ENCODE data around the gene PDE11A. TPM values are rescaled to one million over a fixed set of nuclear protein-coding genes. Genes with fewer than 3 reads are reported as not detected.

The PDE11A gene
- total and polyA plus RNA-seq, 2 of the 13 experiments (the other 11 are each of a cell fraction or from before 2014, with no cell fraction given), result 1.2 to 1.7 TPM

DNA sequence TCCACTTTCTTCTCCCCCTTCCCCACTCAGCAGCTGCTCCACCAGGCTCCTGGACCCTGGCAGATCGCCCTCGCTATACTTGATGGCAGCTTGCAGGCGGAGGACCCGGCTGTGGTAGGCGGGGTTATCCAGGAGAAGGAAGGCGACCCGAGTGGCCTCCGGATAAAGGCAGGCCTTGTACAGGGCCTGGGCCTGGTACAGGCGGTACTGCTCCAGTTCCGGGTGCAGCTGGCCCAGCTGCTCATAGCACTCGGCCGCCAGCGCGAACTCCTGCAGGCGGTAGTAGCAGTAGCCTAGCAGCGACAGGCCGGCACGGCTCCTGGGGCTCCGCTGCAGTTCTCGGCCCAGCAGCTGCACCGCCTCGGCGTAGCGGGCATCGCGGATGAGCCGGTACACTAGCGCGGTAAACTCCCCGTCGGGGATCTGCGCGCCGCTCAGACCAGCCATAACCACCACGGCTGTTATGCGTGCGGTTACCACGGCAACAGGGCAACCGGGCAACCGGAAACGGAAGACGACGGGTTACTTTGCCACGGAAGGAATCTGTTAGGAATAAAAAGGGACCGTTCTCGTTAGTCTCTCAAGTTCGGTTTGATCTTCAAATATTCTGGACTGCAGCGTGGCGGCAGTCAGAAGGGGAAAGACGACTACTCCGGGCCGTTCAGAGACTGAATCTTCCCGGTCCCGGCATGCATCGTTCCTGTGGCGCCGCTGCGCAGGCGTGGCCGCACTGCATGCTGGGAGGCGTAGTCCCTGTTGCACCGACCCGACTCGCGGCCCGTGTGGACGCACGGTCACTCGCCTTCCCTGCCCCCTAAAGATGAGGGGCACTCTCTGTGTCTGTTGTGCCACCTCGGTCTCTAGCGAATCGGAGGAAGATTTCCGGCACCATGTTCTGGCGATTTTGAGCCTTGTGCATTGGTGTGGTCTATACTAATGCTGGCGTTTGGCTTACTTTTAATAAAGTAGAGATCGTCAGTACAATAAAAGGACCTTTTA, 454.0 kb downstream of the PDE11A start (continued):
- peak; percentile 58; the same call in 1 of the 2 replicates for TF ChIP-seq ZBTB49 (CRISPR knock-in tag; IDR thresholded peaks at IDR 0.05; ENCODE audit: borderline replicate concordance)
- peak; percentile 94 for TF ChIP-seq ZNF333 (CRISPR knock-in tag; IDR thresholded peaks at IDR 0.05; ENCODE audit: borderline replicate concordance)
- TF ChIP-seq PHB2 (IDR thresholded peaks at IDR 0.05; ENCODE audit: partially characterized antibody), result no peak
- no peak for TF ChIP-seq PTBP1 (IDR thresholded peaks at IDR 0.05; ENCODE audit: low read depth, low read length, poor library complexity, severe bottlenecking)
- no peak; the same call in 1 of the 2 replicates for TF ChIP-seq SP140L (CRISPR knock-in tag; IDR thresholded peaks at IDR 0.05; ENCODE audit: borderline replicate concordance)
- TF ChIP-seq ZNF567 (CRISPR knock-in tag; IDR thresholded peaks at IDR 0.05; ENCODE audit: borderline replicate concordance), result no peak; the same call in 1 of the 2 replicates
- TF ChIP-seq ATF7 (IDR thresholded peaks at IDR 0.05), result no peak
- TF ChIP-seq ATF7 (CRISPR knock-in tag; IDR thresholded peaks at IDR 0.05), result no peak
- TF ChIP-seq BHLHE40 (IDR thresholded peaks at IDR 0.05; ENCODE audit: low read length), result peak; percentile 64
- no peak for TF ChIP-seq ZNF224 (CRISPR knock-in tag; IDR thresholded peaks at IDR 0.05)
- TF ChIP-seq GPN1 (CRISPR knock-in tag; IDR thresholded peaks at IDR 0.05; ENCODE audit: borderline replicate concordance), result peak; percentile 47; the same call in 1 of the 2 replicates
- peak; percentile 51 for TF ChIP-seq FOSL2 (CRISPR knock-in tag; IDR thresholded peaks at IDR 0.05)
- TF ChIP-seq DNMT3B (CRISPR knock-in tag; conservative IDR thresholded peaks at IDR 0.05), result 0 out of 2 replicates have a peak, but pooled peaks have one; percentile 47
- no peak for TF ChIP-seq ZNF17 (CRISPR knock-in tag; IDR thresholded peaks at IDR 0.05)
- no peak; the same call in 1 of the 2 replicates for TF ChIP-seq EEA1 (CRISPR knock-in tag; IDR thresholded peaks at IDR 0.05; ENCODE audit: borderline replicate concordance)
- no peak for TF ChIP-seq ZNF329 (CRISPR knock-in tag; IDR thresholded peaks at IDR 0.05; ENCODE audit: low read depth)
- TF ChIP-seq, protein P1, sequence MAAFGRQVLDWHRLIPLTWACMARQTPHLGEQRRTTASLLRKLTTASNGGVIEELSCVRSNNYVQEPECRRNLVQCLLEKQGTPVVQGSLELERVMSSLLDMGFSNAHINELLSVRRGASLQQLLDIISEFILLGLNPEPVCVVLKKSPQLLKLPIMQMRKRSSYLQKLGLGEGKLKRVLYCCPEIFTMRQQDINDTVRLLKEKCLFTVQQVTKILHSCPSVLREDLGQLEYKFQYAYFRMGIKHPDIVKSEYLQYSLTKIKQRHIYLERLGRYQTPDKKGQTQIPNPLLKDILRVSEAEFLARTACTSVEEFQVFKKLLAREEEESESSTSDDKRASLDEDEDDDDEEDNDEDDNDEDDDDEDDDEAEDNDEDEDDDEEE (CRISPR knock-in tag; IDR thresholded peaks at IDR 0.05), result no peak; the same call in 1 of the 2 replicates
- TF ChIP-seq ZNF34 (CRISPR knock-in tag; IDR thresholded peaks at IDR 0.05; ENCODE audit: borderline replicate concordance), result peak; percentile 92; the same call in 1 of the 2 replicates
- TF ChIP-seq NFYB (CRISPR knock-in tag; IDR thresholded peaks at IDR 0.05), result no peak; the same call in 1 of the 2 replicates
- no peak for TF ChIP-seq ZZZ3 (CRISPR knock-in tag; IDR thresholded peaks at IDR 0.05; ENCODE audit: borderline replicate concordance)
- TF ChIP-seq NFIC (IDR thresholded peaks at IDR 0.05; ENCODE audit: low read length), result no peak
- TF ChIP-seq ZNF674 (CRISPR knock-in tag; IDR thresholded peaks at IDR 0.05; ENCODE audit: low read depth), result no peak
- 0 out of 2 replicates have a peak, but pooled peaks have one; percentile 13 for TF ChIP-seq ZNF367 (CRISPR knock-in tag; IDR thresholded peaks at IDR 0.05; ENCODE audit: borderline replicate concordance)
- peak; percentile 92; the same call in 1 of the 2 replicates for TF ChIP-seq ZNF350 (CRISPR knock-in tag; IDR thresholded peaks at IDR 0.05; ENCODE audit: borderline replicate concordance, low read depth)
- peak; percentile 57; the same call in 1 of the 2 replicates for TF ChIP-seq ZNF709 (CRISPR knock-in tag; IDR thresholded peaks at IDR 0.05)
- no peak for TF ChIP-seq ZNF207 (IDR thresholded peaks at IDR 0.05; ENCODE audit: borderline replicate concordance)
- peak; percentile 58 for TF ChIP-seq NCOA2 (CRISPR knock-in tag; IDR thresholded peaks at IDR 0.05)
- TF ChIP-seq ZNF75D (CRISPR knock-in tag; IDR thresholded peaks at IDR 0.05; ENCODE audit: borderline replicate concordance), result 0 out of 2 replicates have a peak, but pooled peaks have one; percentile 54
